ENCODE measurements around the gene GREM1.

GRCh38 chr15:32723171-32723948 lies 5.6 kb downstream of the GREM1 start:
- TF ChIP-seq POLR2A (IDR thresholded peaks at IDR 0.05; ENCODE audit: low read depth, low read length) (no peak), POLR2AphosphoS5 (IDR thresholded peaks at IDR 0.05; ENCODE audit: low read depth, low read length) (no peak)
